Activated T-cell treated with anti-CD3 and anti-CD28 coated beads for 24 hours (primary cell): ENCODE measurements around the gene SMARCD1.
A peak's percentile ranks its signal among the peaks of the same experiment; 100 is the strongest.

Source experiments
- DNase-seq: peaks from one replicate; pipeline ENCODE4 v3.0.0-alpha.2; 2020; ENCODE audit warnings: low read depth

The SMARCD1 gene

DNA sequence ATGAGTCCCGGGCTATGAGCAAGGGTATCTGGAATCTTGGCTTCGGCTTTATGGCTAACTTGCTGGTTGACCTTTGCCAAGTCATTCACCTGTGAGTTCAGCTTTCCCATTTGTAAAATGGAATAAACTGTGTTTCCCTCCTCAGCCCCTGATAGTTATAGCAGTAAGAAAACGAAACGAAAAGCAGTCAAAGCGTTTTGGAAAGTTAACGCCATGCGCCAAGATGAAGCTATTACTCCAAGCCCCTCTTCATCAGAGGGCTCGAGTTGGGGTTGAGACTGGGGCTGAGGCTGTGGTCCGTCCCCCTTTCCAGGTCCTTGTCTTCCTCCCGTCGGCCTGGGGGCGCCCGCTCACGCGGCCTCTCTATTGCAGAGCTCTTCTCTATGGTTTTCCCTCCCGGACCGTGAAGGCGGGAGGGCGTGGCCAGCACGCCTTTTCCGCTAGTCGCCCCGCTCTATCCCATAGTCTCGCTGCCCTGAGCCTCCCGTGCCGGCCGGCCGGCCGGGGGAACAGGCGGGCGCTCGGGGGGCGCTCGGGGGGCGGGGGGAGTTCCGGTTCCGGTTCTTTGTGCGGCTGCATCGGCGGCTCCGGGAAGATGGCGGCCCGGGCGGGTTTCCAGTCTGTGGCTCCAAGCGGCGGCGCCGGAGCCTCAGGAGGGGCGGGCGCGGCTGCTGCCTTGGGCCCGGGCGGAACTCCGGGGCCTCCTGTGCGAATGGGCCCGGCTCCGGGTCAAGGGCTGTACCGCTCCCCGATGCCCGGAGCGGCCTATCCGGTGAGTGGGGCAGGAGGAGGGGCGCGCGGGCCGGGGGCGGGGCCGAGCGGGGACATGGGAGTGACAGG is at the start of gene SMARCD1:
SMARCD1 (plus strand) TSS at position 568 of the 840 bp plus-strand sequence; CDS start at position 596, 28 bp downstream.
- peak; percentile 84 for DNase-seq

GRCh38 chr12:50038336-50038735 is 46.8 kb upstream of the SMARCD1 start:
- no peak for DNase-seq

DNA sequence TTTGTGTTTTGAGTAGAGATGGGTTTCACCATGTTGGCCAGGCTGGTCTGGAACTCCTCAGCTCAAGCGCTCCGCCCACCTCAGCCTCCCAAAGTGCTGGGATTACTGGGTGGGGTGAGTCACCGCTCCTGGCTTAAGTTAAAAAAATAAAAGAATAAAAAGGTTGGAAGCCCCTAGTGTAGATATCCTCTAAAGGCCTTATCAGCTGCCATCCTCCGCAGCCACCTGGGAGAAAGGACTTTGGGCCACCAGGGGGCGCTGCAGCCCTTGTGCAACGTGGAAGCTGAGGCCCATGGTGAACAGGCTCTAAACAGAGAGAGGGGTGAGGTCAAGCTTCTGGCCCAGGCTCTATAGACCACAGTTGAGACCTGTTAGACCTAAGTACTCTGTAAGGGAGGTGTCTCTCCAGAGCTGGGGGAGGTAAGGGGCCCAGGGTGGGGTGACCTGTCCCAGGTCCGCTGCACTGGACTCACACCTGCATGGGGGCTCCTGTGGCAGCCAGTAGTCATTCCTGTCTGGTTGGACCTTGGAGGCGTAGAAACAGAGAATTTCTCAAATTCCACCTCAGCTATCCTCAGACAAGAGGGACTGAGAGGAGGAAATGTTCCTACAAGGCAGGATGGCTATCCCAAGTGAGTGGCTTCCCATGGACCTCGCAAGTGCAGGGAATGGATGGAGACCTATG is 45.8 kb upstream of the SMARCD1 start:
- peak; percentile 79 for DNase-seq

GRCh38 chr12:50040657-50041056 is 44.5 kb upstream of the SMARCD1 start:
- no peak for DNase-seq

- DNase-seq: no peak
Measured at GRCh38 chr12:50041062-50041860, 43.9 kb upstream of the SMARCD1 start.

- no peak for DNase-seq
Measured at GRCh38 chr12:50041962-50042361, 43.2 kb upstream of the SMARCD1 start.

GRCh38 chr12:50042693-50043092 is 42.4 kb upstream of the SMARCD1 start:
- DNase-seq: no peak

- DNase-seq: no peak
Measured at GRCh38 chr12:50043308-50043707, 41.8 kb upstream of the SMARCD1 start.

DNA sequence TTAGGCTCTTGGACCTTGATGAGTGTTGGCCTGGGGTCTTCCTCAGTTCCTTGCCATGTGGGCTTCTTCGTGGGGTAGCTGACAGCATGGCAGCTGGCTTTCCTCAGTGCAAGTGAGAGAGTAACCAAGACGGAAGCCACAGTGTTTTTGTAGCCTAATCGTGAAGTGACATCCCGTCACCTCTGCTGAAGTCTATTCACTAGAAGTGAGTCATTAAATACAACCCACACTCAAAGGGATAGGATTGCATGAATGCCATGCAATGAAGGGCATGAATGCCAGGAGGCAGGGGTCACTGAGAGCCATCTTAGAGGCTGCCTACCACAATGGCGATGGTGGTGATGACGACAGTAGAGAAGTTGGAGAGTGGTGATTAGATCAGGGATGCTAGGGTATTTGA is 41.3 kb upstream of the SMARCD1 start:
- no peak for DNase-seq

- DNase-seq: no peak
Measured at GRCh38 chr12:50047693-50048250, 37.4 kb upstream of the SMARCD1 start.

GRCh38 chr12:50049254-50050118 is 35.7 kb upstream of the SMARCD1 start:
- DNase-seq: no peak

DNA sequence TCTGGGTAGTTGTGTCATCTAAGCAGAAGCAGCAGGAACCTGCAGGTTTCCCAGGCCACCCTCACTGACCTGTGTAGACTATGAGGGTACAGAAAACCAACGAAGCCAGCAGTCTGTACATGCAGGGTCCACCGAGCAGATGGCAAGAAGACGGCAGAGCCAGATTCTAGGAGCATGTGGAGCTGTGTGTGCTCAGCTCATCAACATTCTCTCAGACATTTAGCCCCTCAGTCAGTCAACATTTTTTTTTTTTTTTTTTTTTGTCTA is 35.1 kb upstream of the SMARCD1 start:
- no peak for DNase-seq

DNA sequence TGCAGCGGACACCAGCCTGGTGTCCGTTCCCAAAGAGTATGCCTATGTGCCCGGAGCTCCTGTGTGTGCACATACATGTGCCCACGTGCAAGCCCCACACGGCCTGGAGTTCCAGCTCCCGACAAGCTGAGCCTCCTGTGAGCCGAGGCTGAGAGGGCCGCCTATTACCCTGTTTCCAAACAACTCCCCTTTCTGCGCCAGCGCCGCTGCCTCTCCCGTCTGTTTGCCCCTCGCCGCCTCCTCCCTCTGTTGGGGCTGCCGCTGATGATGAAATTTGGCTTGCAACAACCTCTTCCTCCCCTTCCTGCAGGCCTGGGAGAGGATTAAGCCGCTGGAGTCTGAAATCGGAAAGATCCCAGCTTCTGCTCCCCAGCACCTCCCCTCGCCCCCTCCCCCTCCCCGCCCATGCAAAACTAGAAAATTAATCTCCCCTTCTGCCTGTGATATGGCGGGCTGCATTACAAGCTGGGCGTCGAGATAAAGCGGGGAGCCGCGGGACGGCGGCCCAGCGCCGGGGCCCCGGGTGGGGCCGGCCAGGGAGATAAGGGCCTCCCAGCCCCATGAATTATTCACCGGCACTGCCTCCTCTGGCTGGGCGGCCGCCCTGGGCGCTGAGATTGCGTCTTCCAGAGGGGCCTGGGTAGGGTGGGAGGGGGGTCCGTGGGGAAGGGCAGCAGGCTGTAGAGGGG is 34.6 kb upstream of the SMARCD1 start:
- DNase-seq: no peak

DNA sequence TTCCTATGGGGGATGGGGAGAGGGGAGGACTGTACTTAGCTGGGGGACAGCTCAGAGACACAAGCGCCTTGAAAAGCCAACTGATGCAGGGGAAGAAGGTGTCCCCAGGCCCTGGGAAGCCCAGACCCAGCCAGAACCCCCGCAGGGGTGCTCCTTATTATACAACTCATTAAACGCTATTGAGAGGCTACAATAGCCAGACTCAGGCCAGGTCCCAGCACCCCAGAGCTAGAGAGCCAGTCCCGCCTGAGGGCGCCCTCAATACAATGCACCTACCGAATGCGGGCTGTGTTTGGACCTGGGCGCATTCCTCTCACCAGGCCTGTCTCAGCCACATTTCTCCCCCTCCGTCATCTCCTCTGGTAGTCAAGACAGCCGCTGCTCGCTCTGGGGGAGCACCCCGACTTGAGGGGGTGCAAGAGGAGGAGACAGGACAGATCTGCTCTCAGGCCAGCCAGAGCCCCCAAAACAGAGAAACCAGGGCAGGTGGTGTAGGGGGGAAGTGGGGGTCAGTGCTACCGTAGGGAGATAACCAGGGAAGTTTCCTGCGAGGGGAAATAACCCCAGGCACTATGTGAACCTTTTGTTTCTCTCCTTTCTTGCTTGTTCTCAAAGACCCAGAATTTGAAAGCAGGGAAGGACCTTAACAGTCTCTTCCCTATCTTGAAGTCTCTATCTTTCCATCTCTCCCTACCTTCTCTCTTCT is 33.9 kb upstream of the SMARCD1 start:
- no peak for DNase-seq

- DNase-seq: no peak
Measured at GRCh38 chr12:50052544-50052943, 32.6 kb upstream of the SMARCD1 start.

GRCh38 chr12:50052964-50053363 is 32.2 kb upstream of the SMARCD1 start:
- DNase-seq: no peak

GRCh38 chr12:50053583-50053982 is 31.6 kb upstream of the SMARCD1 start:
- no peak for DNase-seq

DNA sequence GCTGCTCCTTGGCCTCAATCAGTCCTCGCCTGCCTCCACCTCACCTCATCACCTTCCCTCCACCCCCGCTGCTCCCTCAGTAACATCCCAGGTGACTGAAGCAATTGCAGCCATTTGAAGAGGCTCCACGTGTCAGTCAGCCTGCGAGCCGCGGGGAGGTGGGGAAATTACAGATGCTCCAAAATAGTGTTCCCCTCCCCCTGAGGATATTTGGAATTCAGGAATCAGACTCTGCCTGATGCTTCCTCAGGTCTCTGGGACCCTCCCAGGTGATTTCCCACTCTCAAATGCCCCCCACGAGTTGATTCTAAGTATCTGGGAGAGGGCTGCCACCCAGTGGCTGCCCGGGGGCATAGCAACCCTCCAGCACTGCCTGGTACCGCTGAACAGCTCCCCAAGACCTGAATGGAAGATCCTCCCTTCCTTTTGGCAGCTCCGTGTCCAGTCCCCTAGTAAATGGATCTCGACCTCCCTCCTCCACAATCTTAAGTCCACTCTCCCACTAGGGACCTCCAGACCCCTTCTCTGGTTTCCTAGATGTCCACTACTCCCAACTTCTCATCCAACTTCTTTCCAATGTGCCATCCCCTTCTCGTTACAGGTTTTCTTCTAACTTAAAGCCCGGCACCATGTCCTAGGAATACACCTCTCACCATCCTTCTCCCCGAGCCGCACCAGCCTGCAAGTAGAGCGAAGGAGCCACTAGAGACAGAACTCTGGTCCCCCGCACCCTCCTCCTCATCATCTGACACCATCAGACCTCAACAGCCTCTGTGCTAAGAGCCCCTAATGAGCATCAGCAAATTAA is 29.1 kb upstream of the SMARCD1 start:
- peak; percentile 56 for DNase-seq

DNA sequence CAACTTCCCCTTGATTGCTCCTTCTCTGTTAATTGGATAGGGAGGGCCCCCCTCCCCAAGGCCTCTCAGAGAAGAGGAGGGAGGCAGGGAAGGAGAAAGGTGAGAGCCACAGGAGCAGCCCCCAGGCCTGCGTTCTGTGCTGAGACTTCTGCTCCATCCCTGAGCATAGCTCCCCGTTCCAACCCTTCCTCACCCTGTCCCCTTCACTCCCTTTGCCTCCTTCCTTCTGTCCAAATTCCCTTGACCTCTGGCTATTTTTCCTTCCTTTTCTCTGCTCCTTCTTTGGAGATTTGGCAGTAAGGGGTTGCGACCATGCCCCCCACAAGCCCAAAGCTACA is 28.5 kb upstream of the SMARCD1 start:
- DNase-seq: no peak
